Activated gamma-delta T cell treated with anti-CD3 and anti-CD28 coated beads, Interleukin-2, amount 50 U/mL, for 16 hours (primary cell): ENCODE measurements around the gene ABRAXAS1.

Experiments
- DNase-seq: peaks from one replicate; pipeline ENCODE4 v3.0.0-alpha.2; 2020; ENCODE audit warnings: low read depth

The ABRAXAS1 gene

GRCh38 chr4:83449009-83449408, 35.9 kb downstream of the ABRAXAS1 start:
- DNase-seq = no peak

GRCh38 chr4:83440899-83441298, 44.0 kb downstream of the ABRAXAS1 start:
- DNase-seq = no peak

- no peak for DNase-seq
Measured at GRCh38 chr4:83440148-83440814, 44.6 kb downstream of the ABRAXAS1 start.

- no peak for DNase-seq
Measured at GRCh38 chr4:83438719-83439118, 46.2 kb downstream of the ABRAXAS1 start.

DNA sequence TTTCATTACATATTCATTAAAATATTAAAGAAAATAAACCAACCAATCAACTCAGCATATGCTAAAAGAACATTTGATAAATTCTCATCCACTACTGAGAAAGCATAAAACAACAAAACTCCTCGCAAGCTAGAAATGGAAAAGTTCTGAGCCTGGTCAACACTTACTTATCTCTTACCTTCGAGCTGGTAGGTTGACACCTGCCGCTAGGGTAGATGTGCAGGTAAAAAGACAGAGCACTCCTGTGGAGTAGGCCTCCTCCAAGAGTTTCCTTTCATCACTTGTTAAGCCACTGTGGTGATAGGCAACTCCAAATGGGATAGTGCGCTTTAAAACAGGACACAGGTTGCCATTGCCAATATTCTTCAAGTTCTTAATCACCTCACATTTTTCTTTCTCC, 48.2 kb downstream of the ABRAXAS1 start:
- DNase-seq = no peak

DNA sequence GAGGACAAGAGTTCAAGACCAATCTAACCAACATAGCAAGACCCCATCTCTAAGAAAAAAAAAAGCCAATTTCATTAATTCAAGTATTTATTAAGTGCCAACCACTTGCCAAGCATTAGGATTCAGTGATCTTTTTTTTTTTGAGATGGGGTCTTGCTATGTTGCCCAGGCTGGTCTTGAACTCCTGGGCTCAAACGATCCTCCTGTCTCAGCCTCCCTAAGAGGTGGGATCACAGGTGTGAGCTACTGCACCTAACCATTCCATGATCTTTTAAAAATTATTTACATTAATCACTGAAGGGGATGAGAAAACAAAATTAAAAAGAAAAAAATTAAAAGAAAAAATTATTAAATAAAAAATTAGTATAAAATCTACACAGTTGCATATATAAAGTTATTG, 53.7 kb downstream of the ABRAXAS1 start:
- DNase-seq = no peak

DNA sequence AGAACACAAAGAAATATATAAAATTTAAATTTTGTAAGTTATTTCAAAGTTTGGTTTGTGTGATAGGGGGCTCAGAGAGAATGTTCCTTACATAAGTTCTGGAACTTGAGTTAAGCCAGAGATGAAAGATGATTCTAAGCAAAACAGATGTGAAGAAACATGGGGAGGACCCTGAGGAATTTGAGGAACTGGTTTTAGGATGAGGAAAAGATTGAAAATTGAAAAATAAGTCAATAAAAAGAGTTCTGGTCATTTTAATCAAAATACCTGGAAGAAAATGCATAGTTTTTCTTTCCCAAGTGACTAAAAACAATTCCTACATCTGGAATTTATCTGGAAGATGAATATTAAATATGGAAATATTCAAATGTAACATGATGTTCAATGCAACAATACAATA, 66.7 kb downstream of the ABRAXAS1 start:
- no peak for DNase-seq

GRCh38 chr4:83417566-83417965, 67.3 kb downstream of the ABRAXAS1 start:
- DNase-seq = no peak

GRCh38 chr4:83413676-83414075, 71.2 kb downstream of the ABRAXAS1 start:
- DNase-seq = no peak
